Measurements from ENCODE around the gene CFAP57.
"Not testable (repeated sequence)": the region's sequence is repeated elsewhere in the genome, so short reads cannot be mapped to it uniquely, and the experiment has no call there.

The CFAP57 gene

DNA sequence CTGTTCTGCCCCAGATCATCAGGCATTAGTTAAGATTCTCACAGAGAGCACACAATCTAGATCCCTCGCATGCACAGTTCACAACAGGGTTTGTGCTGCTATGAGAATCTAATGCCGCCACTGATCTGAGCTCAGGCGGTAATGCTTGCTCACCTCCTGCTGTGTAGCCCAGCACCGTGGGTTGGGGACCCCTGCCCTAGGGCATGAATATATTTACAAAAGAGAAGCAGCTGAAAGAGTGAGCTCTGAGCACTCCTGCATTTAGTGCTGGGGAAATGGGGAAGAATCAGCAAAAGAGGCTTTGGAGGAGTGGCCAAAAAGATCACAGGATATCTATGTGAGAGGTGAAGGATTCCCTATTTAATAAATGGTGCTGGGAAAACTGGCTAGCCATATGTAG, 5.6 kb downstream of the CFAP57 start:
- DNase-seq: no peak

DNA sequence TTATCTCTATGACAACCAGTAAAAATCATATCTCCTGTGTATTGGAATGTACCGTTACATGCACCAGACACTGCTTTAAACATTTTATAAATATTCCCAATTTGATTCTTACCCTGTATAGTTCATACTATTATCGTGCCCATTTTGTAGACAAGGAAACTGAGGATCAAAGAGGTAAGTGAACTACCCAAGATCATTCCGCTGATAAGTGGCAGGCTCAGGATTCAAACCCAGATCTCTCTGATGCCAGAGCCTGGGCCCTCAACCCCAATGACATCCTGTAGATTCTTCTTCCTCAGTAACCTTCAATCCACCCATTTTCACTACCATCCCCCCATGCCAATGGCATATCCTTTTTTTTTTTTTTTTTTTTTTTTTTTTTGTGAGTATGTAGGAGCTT, 12.3 kb downstream of the CFAP57 start:
- no peak for DNase-seq

DNA sequence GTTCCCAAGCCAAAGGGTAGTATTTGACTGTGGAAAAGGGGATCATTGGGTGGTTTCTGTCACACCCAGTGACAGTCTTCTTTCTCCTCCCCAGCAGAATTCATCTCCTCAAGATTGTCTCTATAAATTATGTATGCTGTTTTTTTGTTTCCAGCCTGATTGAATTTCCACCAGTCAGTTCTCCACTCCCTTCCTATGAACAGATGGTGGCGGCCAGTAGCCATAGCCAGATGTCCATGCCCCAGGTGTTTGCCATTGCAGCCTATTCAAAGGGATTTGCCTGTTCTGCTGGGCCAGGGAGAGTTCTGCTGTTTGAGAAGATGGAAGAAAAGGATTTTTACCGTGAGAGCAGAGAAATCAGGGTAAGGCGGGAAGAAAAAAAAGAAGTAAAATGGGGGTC, 12.9 kb downstream of the CFAP57 start:
- DNase-seq: no peak

DNA sequence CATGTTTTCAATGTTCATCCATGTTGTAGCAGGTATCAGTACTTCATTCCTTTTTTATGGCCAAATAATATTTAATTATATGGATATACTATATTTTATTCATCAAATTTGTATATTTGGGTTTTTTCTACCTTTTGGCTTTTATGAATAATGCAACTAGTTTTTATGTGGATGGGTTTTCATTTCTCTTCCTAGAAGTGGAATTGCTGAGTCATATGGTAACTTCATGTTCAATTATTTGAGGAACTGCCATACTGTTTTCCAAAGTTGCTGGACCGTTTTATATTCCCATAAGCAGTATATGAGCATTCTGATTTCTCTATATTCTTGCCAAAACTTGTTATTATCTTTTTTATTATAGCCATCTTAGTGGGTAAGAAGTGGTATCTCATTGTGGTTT, 16.0 kb downstream of the CFAP57 start:
- DNase-seq: no peak

DNA sequence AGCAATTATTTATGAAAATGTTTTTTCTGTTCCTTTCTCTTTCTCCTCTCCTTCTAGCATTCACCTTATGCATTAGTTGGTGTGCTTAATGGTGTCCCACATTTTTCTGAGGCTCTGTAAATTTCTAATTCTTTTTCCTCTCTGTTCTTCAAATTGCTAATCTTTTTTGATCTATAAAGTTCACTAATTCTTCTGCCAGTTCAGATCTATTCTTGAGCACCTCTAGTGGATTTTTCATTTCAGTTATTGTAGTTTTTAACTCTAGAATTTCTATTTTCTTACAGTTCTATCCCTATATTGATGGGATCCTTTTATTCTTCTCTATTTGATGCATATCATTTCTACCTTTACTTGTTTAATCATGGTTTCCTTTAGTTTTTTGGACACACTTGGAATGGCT, 22.4 kb downstream of the CFAP57 start:
- no peak for DNase-seq

DNA sequence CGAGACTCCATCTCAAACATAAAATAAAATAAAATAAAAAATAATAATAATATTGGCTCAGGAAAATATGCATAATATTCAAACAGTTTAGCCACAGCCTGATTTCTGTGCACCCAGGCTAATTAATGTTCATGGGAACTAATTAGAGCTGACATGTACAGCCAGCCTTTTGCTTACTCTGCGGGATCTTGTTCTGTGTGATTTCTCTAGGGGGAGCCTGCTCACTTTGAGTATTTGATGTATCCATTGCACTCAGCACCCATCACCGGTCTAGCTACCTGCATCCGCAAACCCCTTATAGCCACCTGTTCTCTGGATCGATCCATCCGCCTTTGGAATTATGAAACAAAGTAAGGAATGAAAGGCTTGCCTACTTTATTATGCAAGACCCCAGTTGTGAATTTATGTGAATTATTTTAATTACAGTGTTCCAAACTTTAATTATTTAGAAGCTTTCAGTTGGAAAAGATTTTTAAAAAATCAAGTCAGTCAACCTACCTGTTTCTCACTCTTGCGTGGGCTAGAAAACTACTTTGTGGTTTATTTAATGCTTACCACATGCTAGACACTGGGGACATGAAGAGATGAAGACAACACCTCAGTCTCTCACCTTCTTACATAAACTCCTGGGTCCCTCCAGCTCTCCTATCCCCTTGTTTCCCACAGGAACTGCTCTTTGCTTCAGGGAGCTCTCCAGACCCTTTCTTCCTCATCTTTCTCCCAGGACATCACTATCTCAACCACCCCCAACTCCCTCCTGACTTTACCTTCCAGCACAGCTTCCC, 25.4 kb downstream of the CFAP57 start:
- DNase-seq: no peak

DNA sequence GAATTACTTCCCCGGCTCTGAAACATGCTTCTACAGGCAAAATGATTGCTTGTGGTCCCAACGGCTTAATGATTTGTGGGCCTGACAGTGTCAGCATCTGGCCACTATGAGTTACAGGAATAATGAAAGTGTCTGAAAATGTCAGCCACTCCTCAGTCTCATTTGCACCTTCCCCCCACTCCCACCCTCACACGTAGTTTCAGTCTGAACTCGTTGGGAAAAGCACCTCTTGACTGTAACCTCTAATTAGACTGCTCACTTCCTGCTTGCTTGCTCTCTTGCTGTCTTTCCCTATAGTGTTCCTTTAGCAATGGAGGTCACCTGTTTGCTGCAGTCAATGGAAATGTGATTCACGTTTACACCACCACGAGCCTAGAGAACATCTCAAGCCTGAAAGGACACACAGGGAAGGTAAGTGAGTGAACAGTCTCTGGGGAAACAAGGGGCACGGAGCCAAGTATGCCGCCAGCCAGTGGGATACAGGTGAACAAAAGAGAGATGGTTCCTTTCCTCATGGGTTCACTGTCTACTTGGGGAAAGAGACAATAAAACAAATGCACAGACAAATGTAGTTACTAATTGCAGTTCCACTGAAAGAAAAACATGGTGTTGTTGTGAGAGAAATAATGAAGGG, 27.1 kb downstream of the CFAP57 start:
- no peak for DNase-seq

DNA sequence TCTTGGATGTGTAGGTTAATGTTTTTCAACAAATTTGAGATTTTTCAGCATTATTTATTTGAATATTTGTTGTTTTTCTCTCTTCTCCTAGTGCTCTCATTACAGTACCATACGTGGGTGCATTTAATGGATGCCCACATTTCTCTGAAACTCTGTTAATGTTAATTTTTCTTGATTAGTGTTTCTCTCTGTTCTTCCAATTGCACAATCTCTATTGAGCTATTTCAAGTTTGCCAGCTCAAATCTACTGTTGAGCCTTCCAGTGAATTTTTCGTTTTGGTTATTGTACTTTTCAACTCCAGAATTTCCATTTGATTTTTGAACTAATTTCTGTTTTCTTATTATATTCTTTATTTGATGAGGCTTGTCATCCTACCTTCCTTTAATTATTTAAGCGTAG, 31.7 kb downstream of the CFAP57 start:
- DNase-seq: no peak

DNA sequence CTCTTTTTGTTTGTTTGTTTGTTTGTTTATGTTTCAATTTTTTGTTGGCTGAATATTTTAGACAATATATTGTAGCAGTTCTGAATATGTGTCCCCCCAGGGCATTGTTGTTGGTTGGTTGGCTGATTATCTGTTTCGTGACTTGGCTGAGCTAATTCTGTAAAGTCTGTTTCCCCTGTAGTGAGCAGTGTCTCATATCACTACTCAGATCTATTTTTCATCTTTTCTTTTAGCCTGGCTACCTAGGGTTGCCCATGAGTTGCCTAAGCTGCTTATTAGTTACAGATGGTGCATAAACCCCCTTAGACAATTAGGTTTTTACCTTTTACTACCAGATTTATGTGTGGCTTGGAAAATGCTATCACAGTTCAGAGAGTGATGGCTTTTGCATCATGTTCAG, 32.3 kb downstream of the CFAP57 start:
- DNase-seq: no peak

DNA sequence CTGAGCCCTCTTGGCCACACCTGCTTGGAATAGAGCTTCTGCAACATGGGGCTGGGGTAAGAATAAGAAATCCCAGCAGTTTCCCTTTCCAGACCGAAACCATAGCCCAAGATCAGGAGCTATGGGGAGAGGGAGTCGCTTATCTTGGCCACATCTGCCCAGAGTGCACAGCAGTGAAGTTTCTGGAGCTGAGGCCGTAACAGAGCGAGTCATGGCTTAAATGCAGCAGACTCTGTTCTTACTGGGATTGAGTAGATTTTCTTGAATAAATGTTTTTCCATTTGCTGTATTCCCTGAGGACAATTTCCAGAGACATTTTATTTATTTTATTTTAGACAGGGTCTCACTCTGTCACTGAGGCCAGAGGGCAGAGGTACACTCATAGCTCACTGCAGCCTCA, 33.5 kb downstream of the CFAP57 start:
- DNase-seq: no peak

DNA sequence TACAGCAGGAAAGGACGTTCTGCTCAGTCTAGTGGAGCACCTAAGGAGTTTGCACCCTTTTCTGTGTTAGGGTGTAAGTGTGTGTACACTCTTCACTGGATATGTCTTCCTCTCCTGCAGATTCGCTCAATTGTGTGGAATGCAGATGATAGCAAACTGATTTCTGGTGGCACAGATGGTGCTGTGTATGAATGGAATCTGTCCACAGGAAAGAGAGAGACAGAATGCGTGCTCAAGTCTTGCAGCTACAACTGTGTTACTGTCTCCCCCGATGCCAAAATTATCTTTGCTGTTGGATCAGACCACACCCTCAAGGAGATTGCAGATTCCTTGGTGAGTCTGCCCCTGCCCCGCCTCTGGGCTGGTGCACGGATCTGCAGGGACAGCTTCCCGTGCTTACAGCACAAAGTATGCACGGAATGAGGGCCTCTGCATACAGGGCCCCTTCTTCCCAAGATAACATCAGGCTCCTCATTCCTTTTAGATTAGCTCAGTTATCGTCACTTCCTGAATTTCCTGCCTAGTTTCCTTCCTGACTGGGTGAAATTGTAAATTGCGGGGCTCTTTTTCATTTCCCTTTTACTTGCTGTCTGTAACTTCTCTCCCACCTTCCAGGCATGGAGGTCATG, 34.6 kb downstream of the CFAP57 start:
- no peak for DNase-seq

DNA sequence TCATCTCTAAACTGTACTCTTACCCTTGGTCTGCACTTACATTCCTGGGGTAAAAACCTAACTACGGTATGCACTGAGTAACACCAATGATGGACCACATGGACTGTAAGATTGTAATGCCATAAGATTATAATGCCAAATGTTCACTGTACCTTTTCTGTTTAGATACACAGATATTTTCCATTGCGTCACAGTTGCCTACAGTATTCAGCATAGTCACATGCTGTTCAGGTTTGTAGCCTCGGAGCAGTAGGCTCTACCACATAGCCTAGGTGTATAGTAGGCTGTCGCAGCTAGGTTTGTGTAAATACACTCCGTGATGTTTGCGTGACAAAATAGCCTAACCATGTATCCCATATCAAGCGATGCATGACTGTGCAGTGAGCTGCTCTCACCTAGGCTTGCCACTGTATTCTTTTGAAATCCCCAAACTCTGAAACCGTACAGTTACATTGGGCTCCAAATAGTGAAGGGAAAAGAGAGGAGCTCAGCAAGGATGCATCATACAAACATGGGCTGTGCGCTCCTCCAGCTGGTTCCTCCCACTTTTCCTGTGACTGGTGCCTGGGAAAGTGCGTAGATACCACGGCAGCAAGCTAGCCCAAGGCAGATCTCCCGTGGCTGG, 35.2 kb downstream of the CFAP57 start:
- DNase-seq: no peak

DNA sequence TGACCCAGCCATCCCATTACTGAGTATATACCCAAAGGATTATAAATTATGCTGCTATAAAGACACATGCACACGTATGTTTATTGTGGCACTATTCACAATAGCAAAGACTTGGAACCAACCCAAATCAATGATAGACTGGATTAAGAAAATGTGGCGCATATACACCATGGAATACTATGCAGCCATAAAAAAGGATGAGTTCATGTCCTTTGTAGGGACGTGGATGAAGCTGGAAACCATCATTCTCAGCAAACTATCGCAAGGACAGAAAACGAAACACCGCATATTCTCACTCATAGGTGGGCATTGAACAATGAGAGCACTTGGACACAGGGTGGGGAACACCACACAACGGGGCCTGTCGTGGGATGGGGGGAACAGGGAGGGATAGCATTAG, 36.1 kb downstream of the CFAP57 start:
- DNase-seq: not testable (repeated sequence)

DNA sequence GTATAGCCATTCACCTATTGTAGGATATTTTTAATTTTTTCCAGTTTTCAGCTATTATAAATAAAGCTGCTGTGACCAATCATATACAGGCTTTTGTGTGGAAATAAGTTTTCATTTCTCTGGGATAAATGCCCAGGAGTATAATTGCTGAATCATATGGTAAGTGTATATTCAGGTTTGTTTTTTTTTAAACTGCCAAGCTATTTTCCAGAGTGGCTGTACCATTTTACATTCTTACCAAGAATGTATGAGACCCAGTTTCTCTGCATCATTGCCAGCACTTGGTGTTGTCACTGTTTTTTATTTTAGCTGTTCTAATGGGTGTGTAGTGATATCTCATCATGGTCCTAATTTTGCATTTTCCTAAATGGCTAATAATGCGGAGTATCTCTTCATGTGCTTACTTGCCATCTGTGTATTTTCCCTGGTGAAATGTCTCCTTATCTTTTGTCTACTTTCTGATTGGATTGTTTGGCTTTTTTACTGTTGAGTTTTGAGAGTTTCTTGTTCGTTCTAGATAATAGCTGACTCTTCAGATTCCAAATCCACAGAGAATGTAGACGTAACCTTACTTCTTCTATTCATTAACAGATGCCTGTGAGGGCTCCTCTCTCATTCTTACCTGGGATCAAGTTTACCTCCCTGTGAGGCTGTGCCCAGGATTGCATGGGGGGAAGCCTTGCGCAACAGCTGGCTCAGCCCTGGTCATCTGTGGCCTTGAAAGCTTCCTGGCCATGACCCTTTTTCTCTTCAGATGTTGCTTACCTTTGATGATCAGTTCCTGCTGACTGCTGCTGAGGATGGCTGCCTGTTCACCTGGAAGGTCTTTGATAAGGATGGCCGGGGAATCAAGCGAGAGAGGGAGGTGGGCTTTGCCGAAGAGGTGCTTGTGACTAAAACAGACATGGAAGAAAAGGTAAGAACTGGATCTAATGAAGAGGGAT, 42.6 kb downstream of the CFAP57 start:
- DNase-seq: no peak

DNA sequence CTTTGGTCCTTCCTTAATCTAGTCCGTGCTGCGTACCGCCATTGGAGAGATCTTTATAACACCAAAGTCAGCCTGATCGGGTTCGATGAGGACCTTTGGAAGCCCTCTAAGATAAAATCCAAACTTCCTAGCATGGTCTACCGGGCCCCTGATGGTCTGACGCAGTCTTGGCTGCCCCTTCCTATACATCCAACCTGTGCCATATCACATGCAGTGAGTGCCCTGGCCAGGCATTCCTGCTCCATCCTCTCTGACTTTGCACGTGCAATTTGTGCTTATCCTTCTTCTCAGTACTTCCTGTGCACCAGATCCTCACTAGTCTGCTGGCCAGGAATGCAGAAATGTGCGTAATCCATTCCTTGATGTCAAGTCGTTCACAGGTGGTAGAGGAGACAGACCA, 45.6 kb downstream of the CFAP57 start:
- DNase-seq: no peak

DNA sequence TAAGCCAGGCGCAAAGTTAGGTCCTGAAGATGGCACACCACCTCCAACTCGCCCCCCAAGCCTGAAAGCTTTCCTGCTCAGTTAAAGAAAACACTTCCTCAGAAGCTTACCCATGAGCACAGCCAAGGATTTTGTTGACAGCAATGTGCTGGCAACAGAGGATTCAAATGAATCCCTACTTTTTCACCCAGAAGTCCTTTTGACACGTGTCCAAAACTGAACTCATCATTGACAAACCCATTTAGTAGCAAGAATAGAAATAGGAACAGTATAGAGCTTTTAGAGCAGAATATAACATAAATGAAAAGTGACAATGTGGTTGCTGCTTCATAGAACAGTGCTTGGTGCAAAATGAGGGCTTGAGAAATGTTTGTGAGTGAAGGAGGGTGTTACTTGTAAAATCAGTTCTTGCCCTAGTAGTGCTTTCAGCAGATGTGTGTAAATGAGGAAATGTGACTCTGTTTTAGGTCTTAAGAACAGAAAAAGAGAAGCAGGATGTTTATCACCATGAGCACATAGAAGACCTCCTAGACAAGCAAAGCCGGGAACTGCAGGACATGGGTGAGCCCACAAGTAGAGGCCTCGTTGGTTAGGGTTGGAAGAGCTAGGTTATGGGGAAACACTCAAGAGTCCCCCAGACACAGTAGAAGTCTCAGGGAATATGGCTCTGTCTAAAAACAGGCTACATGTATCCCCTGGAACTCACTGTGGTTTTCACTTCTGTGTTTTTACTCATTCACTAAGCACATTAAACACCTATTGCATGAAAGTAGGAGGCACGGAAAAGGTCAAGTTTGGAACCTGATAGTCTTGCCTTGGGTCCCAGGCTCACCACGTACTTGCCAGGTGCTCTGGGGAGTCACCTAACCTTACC, 49.0 kb downstream of the CFAP57 start:
- DNase-seq: no peak

DNA sequence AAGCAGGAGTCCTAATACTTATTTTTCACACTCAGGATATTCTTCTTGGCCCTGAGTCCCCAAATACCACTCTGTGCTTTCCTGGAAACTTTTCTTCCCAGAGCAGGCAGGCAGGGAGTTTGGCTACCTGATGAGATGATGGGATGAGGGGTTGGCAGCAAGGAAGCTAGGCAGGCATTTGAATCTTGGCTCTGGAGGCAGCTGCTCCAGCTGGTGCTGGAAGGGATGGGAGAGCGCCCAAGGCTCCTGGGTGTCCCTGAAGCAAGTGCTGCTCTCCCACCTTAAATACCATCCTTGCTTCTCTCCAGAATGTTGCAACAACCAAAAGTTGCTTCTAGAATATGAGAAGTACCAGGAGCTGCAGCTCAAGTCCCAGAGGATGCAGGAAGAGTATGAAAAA, 49.7 kb downstream of the CFAP57 start:
- DNase-seq: no peak

DNA sequence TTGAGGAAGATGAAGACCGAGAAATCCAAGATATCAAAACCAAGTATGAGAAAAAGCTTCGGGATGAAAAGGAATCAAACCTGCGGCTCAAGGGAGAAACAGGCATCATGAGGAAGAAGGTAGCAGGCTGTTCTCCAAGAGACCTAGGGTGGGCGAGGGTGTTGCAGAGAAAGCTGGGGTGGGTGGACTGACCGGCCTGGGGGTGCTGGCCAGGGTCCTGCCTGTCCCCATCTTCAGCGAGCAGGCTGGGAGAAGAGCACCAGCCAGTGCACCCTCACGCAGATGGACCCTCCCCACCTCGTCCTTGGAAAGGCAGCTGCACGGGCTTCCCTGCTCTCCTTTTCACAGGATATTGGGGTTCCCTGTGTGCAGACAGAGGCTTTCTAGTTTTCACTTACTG, 50.7 kb downstream of the CFAP57 start:
- no peak for DNase-seq

DNA sequence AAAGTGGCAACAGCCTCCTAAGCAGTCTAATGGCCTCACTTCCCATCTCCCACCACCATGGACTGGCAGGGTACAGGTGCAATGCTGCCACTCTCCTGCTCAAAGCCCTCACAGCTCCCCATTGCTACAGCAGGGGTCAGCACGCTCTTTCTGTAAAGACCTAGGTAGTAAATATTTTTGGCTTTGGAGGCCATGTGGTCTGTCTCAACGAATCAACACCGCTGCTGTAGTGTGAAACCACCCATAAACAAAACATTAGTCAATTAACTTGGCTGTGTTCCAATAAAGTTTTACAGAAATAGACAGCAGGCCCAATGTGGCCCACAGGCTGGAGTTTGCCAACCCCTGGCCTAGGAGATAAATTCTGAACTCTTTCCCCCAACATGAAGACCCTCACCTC, 53.0 kb downstream of the CFAP57 start:
- no peak for DNase-seq

DNA sequence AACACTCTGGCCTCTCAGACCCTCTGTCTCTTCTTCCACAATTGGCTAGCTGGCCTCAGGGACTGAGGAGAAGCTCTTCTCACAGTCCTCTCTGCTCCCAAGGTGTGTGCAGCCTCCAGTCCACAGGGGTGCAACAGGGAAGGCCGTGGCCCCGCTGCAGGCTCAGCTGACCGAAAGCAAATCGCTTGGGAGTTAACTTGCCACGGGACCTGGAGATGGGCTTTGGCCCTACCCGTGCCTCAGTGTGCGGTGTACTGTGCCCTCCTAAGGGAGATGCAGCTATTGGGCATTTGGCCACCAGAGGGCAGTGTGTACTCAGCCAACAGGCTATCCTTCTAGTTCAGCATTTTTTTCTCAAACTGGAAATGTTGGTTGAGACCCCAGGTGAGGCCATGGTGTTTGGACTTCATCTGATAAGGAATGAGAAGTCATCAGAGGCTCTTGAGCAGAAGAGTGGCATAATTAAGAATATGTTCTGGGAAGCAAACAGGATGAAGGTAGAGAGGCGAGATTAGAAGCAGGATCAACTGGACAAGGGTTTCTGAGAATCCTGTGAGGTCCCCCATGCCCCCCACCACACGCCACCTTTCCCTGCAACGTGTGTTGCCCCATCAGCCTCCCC, 55.1 kb downstream of the CFAP57 start:
- peak; percentile 37 to 47 for DNase-seq
